IPS DF 4.7 (cell line): ENCODE measurements around the gene ACOT7.

Source experiments
- DNase-seq: peaks from one replicate; pipeline ENCODE4 v3.0.0-alpha.2; 2013; ENCODE audit warnings: low spot score; ENCODE audit errors: extremely low read depth

The ACOT7 gene

DNA sequence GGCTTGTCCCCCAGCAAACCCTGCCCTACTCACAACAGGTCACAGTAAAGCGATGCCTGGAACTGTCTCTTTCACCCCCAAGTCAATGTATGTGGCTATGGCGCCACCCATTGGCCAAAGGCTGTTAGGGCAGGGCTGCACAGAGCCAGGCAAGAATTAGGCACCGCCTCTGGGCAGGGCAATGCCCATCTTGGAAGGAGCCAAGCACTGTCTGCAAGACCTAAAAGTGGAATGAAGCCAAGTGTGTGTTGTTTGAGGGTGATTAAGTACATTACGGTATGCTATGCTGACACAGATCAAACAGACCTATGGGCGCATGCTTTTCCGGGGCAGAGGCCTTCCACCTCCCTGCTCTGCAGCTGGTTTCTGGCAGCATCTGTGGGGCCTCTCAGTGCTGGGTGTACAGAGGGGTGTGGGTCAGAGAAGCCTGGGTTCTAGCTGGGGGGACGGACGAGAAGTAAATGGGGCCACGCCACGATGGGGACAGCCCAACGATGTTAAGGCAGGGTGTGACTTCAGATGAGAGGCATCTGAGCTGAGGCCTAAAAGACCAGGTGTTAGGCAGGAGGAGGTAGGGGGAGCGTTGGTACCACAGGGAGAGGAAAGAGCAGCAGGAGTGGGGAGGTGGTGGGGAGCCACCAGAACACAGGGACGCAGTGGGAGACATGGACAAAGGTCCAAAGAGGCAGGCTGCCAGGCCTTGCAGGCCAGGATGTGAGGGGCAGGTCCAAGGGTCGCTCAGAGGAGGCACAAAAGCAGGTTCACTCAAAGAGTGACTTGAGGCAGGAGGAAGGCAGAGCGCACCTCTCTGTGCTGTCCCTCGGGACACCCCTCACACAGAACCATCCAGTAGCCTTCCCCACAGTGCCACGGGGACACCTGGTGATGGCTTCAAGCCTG, 49.8 kb downstream of the ACOT7 start:
- DNase-seq = no peak

DNA sequence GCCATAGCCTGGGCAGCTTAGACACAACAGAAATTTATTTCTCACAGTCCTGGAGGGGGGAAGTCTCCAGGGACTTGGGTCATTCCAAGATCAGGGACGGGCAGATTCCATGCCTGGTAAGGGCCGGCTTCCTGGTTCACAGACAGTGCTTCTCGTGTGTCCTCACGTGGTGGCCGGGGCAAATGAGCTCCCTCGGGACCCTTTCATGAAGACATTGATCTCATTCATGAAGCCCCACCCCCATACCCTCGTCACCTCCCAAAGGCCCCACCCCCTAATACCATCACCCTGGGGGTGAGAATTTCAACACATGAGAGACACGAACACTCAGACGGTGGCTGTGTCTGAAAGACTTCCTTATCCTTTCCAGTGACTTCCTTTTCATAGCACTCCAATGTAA, 51.5 kb downstream of the ACOT7 start:
- DNase-seq = no peak

DNA sequence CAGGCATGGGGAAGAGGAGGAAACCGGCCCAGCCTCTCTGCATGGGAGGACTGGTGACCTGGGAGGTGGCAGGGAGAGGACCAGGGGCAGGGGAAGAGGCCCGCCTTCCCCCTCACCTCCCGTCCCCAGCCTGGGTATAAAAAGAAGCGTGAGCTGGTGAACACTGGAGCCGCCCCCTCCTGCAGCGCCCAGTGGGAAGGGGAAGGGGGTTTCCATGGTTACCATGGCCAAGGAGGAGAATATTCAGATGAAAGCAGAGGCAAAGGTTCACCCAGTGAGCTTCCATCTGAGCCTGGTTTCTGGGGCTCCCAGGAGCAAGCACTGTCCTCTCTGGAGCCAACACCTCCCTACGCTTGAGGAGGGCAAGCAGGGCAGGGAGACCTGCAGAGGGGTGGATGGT, 54.9 kb downstream of the ACOT7 start:
- DNase-seq = no peak

DNA sequence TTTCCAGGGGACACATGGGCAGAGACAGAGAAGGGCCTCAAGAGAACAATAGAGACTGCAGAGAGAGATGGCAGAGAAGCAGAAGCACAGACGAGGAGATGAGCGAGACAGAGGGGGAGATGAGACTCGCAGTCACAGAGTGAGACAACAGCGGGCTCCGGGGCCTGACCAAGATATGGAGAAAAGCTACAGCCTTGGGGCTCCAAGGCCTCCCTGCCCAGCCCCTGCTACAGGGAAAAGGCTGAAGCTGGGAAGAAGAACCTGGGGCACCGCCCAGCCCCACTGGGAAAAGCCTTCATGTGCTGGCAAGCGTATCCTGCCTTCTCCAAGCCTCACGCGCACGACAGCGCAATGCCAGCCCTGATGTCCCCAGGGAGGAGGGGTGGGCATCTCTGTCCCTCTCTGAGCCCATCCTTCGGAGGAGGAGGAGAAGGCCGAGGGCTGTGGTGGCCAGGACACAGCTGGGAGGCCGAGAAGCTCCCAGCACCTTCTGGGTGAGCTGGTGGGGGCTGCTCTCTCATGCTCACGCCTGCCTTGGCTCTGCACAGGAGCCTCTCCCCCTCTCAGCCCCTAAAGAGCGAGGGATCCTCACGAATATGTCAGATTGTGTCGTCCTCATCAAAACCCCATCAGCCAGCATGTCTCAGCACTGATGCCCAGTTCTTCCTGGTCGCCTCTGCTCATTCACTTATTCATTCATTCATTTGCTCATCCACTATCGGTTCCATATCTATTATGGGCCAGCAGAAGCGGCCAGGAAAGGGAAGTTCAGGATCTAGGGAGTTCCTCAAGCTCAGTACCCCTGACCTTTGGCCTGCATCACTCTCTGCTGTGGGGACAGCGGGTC, 56.6 kb downstream of the ACOT7 start:
- DNase-seq = no peak

DNA sequence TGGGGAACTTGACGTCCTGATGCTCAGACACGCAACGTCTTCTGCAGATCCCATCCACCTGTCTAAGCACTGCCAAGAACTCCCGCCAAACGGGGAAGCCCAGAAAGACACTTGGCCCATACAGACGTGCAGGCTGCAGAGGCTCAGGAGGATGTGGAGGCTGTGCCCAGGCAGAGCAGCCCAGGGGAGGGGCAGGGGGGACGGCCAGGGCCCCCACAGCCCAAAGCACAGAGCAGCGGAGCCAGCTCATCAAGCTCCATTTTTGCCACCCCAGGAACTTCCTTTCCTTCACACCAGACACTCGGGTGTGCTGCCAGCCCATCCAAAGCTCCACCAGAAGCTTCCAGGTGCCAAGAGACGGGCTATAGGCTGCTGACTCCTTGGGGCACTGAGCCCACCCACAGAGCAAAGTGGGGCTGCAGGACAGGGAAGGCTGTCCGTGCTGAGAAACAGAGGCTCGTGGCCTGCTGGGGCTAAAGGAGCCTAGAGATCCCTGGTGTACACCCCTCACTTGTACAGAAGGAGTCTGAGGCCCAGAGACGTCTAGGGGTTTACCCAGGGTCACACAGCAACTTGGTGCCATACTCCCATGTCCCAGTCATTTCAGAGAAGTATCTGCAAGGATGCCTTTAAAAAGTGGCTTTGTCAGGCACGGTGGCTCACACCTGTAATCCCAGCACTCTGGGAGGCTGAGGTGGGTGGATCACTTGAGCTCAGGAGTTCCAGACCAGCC, 59.1 kb downstream of the ACOT7 start:
- no peak for DNase-seq

DNA sequence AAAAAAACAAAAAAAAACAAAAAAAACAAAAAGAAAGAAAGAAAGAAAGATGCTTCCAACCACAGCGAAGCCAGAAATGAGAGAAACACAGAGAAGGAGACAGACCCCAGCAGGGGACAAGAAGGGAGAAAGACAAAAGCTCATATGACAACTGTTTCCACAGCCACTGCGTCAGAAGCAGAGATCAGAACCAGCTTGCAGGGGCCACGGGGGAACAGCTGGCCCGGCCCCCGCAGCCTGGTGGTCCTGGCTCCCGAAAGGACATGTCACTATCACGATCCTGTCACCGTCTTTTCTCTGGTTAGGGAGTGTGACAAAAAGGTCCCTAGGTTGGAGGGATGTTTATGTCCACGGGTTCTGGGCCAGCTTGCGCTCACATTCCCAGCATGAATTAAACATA, 60.7 kb downstream of the ACOT7 start:
- no peak for DNase-seq

DNA sequence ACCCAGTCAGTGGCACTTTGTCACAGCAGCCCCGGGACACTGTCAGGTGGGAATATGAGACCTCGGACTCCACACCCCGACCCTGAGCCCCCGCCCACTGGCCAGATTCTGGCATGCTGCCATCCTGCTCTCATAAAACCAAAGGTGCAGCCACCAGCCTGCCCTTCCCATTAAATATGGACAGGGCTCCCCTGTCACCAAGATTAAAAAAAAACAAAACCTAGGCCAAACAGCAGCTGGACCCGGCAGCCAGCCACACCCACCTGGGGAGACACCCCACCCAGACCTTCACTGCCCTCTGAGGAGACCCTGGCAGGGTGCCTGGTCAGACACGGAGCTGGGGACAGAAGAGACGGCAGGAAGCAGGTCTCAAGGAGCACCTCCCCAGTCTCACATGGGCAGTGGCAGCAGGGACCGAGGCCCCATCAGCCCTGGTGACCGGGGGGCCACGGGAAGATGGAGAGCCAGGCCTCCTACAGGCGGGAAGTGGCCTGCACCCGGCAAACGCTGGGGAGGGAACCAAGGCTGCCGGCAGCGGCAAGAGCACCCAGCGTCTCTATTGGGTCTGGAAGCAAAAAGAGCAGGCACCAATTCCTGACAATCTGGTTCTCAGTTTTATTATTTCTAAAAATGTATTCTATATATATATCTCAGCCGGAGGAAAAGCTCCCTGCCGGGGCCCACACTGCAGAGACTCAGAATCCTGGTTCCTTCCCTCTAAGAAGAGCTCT, 61.9 kb downstream of the ACOT7 start:
- no peak for DNase-seq

DNA sequence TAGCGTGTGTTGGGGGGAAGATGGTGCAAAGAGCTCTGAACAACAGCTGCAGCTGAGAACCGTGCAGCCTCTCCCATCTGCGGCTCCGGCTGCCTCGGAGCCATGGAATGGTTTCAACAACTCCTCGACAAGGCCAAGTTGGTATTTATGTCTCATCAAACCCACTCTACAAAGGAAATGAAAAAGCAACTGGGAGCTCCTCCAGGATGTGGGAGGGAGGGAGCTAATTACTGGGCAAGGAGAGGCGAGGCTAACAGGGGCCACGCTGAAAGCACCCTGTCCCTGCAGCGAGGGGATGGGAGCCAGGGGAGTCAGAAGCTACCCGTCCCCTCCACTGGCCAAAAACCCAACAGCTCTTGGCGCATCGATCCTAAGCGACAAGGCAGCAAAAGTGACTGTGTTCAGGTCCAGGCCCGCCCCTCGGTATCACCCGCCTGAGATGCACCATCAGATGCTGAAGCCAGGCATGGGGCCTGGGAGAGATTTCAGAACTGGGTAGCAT, 63.1 kb downstream of the ACOT7 start:
- no peak for DNase-seq

DNA sequence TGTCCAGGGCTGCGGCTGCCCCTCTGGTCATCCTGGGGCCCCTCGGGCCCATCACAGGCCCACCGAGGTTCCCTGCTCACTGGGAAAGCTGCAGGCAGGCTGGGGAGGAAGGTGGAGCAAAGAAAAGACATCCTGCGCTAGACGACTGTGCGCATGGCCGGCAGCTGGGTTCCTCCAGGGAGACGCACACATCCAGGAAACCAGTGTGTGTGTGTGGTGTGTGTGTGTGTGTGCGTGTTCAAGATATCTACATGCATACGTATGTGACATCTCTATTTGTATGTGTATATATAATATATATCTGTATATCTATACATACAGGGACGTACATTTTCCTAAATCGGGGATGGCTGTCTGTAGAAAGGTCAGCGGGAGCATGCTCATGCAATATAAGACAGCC, 63.7 kb downstream of the ACOT7 start:
- no peak for DNase-seq

DNA sequence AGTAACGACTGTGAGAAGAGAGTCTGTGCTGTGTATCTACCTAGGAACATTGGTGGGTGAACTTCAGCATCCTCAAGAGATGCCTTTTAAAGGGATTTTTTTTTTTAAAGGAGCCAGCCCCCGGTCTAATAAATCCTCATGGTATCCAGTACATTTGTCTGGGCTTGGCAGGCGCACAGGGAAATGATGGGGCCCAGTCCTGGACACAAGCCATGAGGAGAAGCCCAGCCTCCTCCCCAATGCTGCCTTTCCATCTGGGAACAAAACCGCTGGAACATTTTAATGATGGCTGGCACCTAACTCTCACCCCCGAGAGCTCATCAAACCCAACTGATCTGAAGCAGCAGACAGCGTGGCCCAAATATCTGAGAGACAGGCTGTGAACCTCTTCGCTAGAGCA, 64.2 kb downstream of the ACOT7 start:
- DNase-seq = no peak

DNA sequence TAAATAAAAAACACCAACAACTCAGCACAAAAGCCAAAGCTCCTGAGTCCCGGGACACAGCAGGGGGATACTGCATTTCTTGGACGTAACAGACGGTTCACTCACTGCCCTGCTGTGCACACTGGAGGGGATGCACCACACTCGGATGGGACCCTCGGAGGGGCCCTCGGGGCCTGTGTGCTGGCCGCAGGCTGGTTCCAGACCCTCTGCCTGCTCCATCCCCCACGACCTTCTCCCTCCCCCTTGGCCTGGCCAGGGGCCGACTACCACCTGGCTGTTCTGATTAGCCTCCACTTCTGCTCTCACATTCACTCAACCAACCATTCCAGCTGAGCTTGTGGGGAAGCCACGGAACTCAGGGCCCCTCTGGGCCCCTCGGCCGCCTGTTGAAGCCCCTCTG, 64.9 kb downstream of the ACOT7 start:
- DNase-seq = no peak

DNA sequence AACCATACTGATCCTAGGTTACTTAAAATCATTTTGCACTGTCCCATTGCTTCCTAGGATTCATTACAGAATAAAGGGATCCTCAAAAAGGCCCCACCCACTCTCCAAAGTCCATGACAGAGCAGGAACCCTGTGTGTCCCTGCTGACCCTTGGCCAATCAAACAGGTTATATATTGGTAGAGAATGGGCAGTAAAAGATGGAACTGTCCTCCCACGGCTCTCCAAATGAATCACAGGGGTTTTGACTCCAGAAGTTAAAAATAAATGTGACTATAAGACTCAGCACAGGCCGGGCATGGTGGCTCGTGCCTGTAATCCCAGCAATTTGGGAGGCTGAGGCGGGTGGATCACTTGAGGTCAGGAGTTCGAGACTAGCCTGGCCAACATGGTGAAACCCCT, 65.5 kb downstream of the ACOT7 start:
- DNase-seq = no peak

DNA sequence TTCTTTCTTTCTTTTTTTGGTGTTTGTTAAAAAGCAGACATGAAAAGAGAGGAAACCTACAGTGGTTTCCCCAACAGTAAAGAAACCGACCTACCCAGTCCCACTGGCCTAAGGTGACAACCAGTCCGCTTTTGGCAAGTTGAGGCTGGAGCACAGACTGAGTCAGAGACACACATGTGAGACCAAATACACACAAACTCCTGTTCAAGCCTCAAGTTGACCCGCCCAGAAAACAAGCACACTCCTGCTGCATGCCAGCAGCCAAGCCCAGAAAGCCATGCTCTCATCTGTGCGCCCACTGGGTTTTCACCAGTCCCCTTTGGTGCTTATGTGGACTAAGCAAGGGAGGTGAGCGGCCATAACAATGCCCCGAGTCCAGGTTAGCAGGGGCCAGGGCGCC, 68.1 kb downstream of the ACOT7 start:
- no peak for DNase-seq

DNA sequence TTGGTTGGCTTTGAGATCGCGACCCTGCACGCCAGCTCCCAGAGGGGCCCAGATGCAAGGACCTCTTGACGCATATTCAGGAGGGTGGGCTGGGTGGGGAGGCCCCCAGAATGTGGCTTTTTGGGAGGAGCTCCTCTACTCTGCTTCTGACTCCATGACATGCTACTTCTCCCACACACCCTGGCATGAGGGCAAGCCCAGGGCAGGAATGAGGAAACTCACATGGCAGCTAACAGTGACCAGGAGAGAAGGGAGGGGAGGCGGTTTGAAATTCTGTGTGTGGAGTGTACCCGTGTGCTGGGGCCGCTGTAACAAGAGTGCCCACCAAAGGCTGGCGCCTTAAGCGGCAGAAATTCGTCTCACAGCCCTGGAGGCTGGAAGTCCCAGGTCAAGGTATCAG, 71.4 kb downstream of the ACOT7 start:
- DNase-seq = no peak

DNA sequence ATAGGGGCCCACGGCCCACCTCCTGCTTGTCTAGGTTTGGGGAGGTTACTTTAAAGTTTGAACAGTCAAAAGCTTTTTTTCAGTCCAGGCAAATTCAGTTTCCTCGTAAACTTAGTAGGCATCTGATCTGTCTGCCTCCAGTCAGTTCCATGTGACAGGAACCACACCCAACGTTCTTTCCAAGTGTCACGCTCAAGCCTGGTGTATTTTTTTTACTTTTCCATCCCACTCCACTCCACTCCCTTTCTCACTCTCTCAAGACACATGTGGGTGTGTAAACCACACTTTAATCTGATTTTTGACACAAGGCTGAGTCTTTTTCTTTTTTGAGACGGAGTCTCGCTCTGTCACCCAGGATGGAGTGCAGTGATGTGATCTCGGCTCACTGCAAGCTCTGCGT, 72.4 kb downstream of the ACOT7 start:
- no peak for DNase-seq

DNA sequence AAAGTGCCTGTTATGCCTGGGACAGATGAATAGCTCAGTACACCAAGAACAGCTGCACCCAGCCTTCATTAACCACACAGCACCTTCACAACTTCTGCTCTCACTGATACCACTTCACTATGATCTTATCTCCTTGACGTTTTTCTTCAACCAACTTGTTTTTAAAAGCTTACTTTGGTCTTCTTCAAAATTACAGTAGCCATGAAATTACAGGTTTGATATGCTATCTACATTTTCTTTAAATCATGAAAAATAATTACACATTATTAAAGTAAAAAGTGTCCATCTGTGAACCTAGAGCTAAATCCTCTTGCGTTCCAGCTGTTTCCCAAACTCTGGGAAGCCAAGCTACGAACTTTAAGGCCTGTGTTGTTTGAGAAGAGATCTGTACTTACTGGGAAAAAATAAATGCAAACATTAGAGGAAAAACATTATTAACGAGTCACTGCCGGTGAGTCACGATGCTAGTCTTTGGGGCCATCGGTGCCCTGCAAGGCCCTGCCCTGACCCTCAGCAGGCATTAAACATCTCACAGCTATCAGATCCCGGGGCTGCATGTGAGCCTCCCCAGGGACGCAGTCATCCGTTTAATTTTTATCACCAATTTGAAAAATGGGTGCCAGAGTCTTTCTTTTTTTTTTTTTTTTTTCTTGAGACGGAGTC, 76.3 kb downstream of the ACOT7 start:
- no peak for DNase-seq

DNA sequence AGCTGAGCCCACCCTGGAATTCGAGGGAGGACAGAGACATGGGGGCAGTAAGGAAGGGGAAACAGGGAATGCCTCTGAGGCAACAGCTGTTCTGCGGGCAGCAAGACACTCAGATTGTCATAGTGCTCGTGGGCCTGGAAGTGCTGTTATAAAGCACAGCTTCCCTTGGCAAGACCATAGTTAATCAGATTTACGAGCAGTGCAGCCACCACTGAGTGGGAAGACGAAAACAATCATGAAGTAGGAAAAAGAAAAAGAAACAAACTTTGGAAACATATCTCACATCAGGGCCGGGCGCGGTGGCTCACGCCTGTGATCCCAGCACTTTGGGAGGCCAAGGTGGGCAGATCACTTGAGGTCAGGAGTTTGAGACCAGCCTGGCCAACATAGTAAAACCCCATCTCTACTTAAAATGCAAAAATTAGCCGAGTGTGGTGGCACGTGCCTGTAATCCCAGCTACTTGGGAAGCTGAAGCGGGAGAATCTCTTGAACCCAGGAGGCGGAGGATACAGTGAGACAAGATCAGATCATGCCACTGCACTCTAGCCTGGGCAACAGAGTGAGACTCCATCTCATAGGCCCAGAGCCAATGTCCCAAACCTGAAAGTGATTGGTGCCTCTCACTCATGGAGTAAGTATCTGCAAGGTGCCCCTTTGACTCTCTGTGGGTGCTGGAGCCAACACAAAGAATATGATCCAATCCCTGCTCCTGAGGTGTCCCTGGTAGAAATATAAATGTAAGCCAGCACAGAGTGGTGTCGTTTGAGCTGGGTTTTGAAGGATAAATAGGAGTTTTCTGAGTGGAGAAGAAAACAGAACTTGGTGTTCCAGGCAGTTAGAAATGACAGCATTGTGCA, 77.1 kb downstream of the ACOT7 start:
- DNase-seq = no peak

DNA sequence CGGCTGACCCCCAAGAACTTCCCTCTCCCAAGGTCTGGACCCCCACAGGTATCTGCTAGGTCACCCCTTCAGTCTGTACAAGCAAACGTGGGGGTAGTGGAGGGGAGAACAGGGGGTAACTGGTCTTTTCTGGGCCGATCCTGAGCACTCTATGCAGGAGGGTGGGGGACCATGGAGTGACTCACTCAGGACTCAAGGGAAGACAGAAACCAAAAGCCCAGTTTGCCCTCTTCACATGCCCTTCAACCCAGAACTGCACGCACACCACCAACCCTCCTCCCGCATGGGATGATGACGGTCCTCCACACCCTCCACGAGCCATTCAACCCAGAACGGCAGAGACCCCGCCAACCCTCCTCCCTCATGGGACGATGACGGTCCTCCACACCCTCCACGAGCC, 79.1 kb downstream of the ACOT7 start:
- no peak for DNase-seq

DNA sequence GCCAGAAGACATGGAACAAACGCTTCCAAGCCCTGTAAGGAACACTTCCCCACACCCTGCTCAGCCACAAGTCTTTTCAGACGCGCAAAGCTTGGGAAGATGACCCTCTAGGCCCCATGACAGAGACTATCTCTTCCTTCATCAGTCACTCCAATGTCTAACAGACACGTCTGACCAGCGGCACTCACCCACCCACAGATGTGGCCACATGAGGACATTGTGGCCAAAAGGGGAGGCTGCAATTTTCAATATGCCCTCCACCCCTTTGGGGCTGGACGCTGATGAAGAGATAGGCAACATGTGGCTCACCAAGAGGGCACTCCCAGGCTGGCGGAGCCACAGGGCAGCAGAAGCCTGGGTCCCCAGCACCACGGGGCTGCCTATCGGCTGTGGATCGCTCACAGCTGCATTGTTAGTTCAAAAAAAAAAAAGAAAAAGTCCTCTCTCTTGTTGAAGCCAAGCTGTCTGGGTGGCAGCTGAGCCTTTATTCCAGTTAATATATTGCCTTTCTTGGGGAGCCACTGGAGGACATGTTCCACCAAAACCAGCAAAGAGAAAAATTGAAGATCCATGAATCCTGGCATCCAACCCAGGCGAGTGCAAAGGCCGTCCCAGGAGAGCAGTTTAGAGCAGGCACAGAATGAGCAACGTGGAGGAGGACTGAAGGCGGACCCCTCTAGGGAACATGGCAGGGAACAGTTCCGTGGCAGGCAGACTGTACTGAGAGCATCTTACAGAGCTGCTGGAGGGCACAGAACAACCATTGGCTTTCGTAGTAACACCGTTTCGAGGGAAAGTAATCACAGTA, 80.0 kb downstream of the ACOT7 start:
- no peak for DNase-seq
